Right atrium auricular region (tissue), 2 donors: Measurements from ENCODE around the gene ZBTB21. TPM values are rescaled to one million over a fixed set of nuclear protein-coding genes. Genes with fewer than 3 reads are reported as not detected.
A peak's percentile ranks its signal among the peaks of the same experiment; 100 is the strongest.

ENCODE experiments used
- DNase-seq: peaks from one replicate; pipeline ENCODE4 v3.0.0-alpha.2; 2019; ENCODE audit warnings: low spot score
- H3K27ac ChIP-seq, 2 donors: fragments of 200-600 bp; sonication (generic); 1 replicate in 1 of 2; 2 replicates in 1 of 2; pipeline ENCODE4 v1.5.1; 2016 to 2019
- H3K27me3 ChIP-seq, 2 donors: fragments of 200-600 bp; sonication (generic); one replicate each; pipeline versions ENCODE4 v1.5.1 to v1.6.0; 2017 to 2019
- H3K36me3 ChIP-seq: fragments of 200-600 bp; sonication (generic); one replicate; pipeline ENCODE4 v1.5.1; 2016
- H3K4me1 ChIP-seq, 2 donors: fragments of 200-600 bp; sonication (generic); one replicate each; pipeline versions ENCODE4 v1.5.1 to v1.6.0; 2017 to 2019
- H3K4me3 ChIP-seq, 2 donors: fragments of 200-600 bp; sonication (generic); 1 replicate in 1 of 2; 2 replicates in 1 of 2; pipeline ENCODE4 v1.5.1; 2017 to 2019; ENCODE audit warnings: mild to moderate bottlenecking in 1 of 2, moderate library complexity in 1 of 2
- H3K9me3 ChIP-seq, 2 donors: fragments of 200-600 bp; sonication (generic); one replicate each; pipeline ENCODE4 v1.5.1; 2019
- total RNA-seq, 2 donors: library from RNA; depleted of rRNA; stranded (reverse); fragments of >200 nt; gene quantifications; one replicate each; pipeline ENCODE4 v1.1.0, GENCODE V29; 2016
- TF ChIP-seq, protein P1 (sequence below), 2 donors: fragments of 200-600 bp; sonication (generic); IDR thresholded peaks; one replicate each; pipeline ENCODE4 v1.5.1; 2019; ENCODE audit warnings: antibody characterized with exemption in 2 of 2

Gene ZBTB21
- total RNA-seq, 2 donors from 2014 or later, result 5.5 to 10.3 TPM

DNA sequence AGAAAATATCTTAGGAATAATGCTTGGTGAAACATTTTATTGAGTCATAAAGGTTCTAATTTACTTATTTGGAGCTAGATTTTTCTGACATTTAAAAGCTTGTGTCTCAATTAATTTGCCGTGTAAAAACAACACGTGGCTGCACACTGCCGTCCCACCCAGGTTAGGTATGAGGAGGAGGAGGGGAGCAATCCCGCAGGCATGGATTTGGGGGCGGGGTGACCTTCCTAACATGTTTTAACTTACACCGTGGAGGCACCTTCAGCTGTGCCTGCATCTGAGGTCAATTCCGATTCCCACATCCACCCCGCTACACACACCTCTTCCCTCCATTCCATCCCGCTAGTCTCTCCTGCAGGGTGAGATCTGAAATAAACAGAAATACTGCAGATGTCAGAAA, 32.5 kb upstream of the ZBTB21 start:
- Histone ChIP-seq H3K9me3 (peaks cover 0 to 5% of the 10 kb centered on the region in 2 donors), H3K4me3 (no peak overlapping the region), H3K27me3 (no peaks in the 10 kb centered on the region), H3K27ac (no peak overlapping the region), H3K36me3 (no peaks in the 10 kb centered on the region), H3K4me1 (peaks cover 0 to 7% of the 10 kb centered on the region in 2 donors)
- DNase-seq, result no peak
- TF ChIP-seq, protein P1, sequence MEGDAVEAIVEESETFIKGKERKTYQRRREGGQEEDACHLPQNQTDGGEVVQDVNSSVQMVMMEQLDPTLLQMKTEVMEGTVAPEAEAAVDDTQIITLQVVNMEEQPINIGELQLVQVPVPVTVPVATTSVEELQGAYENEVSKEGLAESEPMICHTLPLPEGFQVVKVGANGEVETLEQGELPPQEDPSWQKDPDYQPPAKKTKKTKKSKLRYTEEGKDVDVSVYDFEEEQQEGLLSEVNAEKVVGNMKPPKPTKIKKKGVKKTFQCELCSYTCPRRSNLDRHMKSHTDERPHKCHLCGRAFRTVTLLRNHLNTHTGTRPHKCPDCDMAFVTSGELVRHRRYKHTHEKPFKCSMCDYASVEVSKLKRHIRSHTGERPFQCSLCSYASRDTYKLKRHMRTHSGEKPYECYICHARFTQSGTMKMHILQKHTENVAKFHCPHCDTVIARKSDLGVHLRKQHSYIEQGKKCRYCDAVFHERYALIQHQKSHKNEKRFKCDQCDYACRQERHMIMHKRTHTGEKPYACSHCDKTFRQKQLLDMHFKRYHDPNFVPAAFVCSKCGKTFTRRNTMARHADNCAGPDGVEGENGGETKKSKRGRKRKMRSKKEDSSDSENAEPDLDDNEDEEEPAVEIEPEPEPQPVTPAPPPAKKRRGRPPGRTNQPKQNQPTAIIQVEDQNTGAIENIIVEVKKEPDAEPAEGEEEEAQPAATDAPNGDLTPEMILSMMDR (IDR thresholded peaks at IDR 0.05), result no peak

GRCh38 chr21:42041711-42042110, 31.6 kb upstream of the ZBTB21 start:
- Histone ChIP-seq H3K4me3 (no peak overlapping the region), H3K27ac (no peak overlapping the region), H3K27me3 (no peaks in the 10 kb centered on the region), H3K36me3 (no peaks in the 10 kb centered on the region), H3K9me3 (peaks cover 0 to 5% of the 10 kb centered on the region in 2 donors), H3K4me1 (peaks cover 0 to 7% of the 10 kb centered on the region in 2 donors)
- DNase-seq, result no peak
- TF ChIP-seq, protein P1 (IDR thresholded peaks at IDR 0.05), result no peak

- Histone ChIP-seq H3K9me3 (peaks cover 0 to 5% of the 10 kb centered on the region in 2 donors), H3K36me3 (no peaks in the 10 kb centered on the region), H3K27me3 (no peaks in the 10 kb centered on the region), H3K4me3 (no peak overlapping the region), H3K4me1 (peaks cover 0 to 7% of the 10 kb centered on the region in 2 donors), H3K27ac (no peak overlapping the region)
- DNase-seq, result no peak
- TF ChIP-seq, protein P1 (IDR thresholded peaks at IDR 0.05), result no peak
Measured at GRCh38 chr21:42041246-42041645, 31.1 kb upstream of the ZBTB21 start.

DNA sequence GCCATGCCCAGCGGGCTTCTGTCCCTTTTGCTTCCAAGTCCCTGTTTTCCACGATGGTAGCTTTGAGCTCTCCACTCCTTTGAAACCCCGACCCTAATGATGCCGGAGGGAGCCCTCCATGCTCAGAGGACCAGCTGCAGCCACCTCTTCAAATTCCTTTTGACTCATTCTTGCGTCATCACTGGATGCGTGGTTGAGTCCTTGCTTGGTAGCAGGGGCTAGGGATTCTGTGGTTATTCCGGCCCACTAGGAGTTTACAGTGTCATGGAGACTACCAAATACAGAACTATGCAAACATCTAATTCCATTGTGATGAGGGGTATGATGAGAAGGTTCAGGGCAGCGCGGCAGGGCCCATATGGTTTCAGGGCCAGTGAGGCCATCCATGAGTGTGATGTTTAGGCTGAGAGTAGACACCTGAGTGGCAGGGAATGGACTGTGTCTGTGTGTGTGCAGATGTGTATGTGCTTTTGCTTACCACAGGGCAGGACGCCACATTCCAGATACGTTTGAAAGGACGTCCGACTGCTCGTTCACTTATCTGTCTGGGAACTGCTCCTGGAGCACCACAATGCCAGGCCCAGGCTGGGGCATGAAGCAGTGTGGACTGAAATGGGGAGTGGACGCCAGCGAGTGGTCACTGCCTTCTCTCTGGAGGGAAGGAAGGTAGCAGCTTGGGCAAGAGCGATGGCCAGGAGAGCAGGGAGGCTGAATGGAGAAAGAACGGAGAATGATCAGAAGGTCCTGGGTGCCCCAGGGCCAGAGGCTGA, 30.4 kb upstream of the ZBTB21 start:
- H3K27ac ChIP-seq, result peak overlapping the region in 1 of 2 donors; percentile 21
- TF ChIP-seq, protein P1 (IDR thresholded peaks at IDR 0.05), result no peak
- H3K36me3 ChIP-seq, result no peaks in the 10 kb centered on the region
- peaks cover 0 to 7% of the 10 kb centered on the region in 2 donors for H3K4me1 ChIP-seq
- peaks cover 0 to 5% of the 10 kb centered on the region in 2 donors for H3K9me3 ChIP-seq
- no peak for DNase-seq
- H3K4me3 ChIP-seq, result no peak overlapping the region
- H3K27me3 ChIP-seq, result no peaks in the 10 kb centered on the region

- no peak for DNase-seq
- Histone ChIP-seq H3K27ac (peak overlapping the region in 1 of 2 donors; percentile 21), H3K9me3 (peaks cover 0 to 5% of the 10 kb centered on the region in 2 donors)
Measured at GRCh38 chr21:42039911-42040351, 29.8 kb upstream of the ZBTB21 start.

More at GRCh38 chr21:42039911-42040351, 29.8 kb upstream of the ZBTB21 start:
- TF ChIP-seq, protein P1 (IDR thresholded peaks at IDR 0.05), result no peak
- no peaks in the 10 kb centered on the region for H3K36me3 ChIP-seq
- H3K4me1 ChIP-seq, result peaks cover 0 to 7% of the 10 kb centered on the region in 2 donors
- H3K27me3 ChIP-seq, result no peaks in the 10 kb centered on the region
- H3K4me3 ChIP-seq, result no peak overlapping the region
